OCI-LY1 (cell line): ENCODE results near the gene TANC1.

Source experiments
- H2AFZ ChIP-seq: fragments of 200-600 bp; sonication (generic), shearing (Covaris generic); 2 replicates; pipeline ENCODE4 v1.6.0; 2014; ENCODE audit warnings: antibody characterized with exemption, mild to moderate bottlenecking, low read length
- H3F3A ChIP-seq: fragments of 200-600 bp; sonication (generic), shearing (Covaris generic); 2 replicates; pipeline ENCODE4 v1.6.0; 2014; ENCODE audit warnings: mild to moderate bottlenecking, antibody characterized with exemption, low read length, moderate library complexity; ENCODE audit not compliant: insufficient read depth
- H3K27ac ChIP-seq: fragments of 200-600 bp; sonication (generic); 2 replicates; pipeline ENCODE4 v1.5.1; 2014; ENCODE audit warnings: low read length, mixed run types, mild to moderate bottlenecking, low read depth; ENCODE audit not compliant: poor library complexity, severe bottlenecking
- H3K27me3 ChIP-seq: fragments of 200-600 bp; sonication (generic); 2 replicates; pipeline ENCODE4 v1.6.0; 2014; ENCODE audit warnings: antibody characterized with exemption, mild to moderate bottlenecking, low read length, moderate library complexity; ENCODE audit not compliant: insufficient read depth
- H3K36me3 ChIP-seq: fragments of 200-600 bp; sonication (generic); 2 replicates; pipeline ENCODE4 v1.6.1; 2014; ENCODE audit warnings: mild to moderate bottlenecking, antibody characterized with exemption, low read length, moderate library complexity, mixed read lengths; ENCODE audit not compliant: insufficient read depth
- H3K4me1 ChIP-seq: fragments of 200-600 bp; sonication (generic); 2 replicates; pipeline ENCODE4 v1.5.1; 2014; ENCODE audit warnings: mild to moderate bottlenecking, low read length, moderate library complexity; ENCODE audit not compliant: insufficient read depth, severe bottlenecking
- H3K4me2 ChIP-seq: fragments of 200-600 bp; sonication (generic), shearing (Covaris generic); 2 replicates; pipeline ENCODE4 v1.6.1; 2014; ENCODE audit warnings: low read length
- H3K4me3 ChIP-seq: fragments of 200-600 bp; sonication (generic); 2 replicates; pipeline ENCODE4 v1.5.1; 2014; ENCODE audit warnings: low read length, low read depth, mild to moderate bottlenecking, mixed read lengths; ENCODE audit not compliant: poor library complexity, severe bottlenecking
- H3K79me2 ChIP-seq: fragments of 200-600 bp; shearing (Covaris generic); 2 replicates; pipeline ENCODE4 v1.6.1; 2016; ENCODE audit warnings: mixed run types, low read length, mixed read lengths; ENCODE audit not compliant: insufficient read depth
- H3K9ac ChIP-seq: fragments of 200-600 bp; sonication (generic), shearing (Covaris generic); 2 replicates; pipeline ENCODE4 v1.6.1; 2014; ENCODE audit warnings: mild to moderate bottlenecking, low read length, mixed read lengths
- H3K9me2 ChIP-seq: fragments of 200-600 bp; sonication (generic), shearing (Covaris generic); 2 replicates; pipeline ENCODE4 v1.6.1; 2014; ENCODE audit warnings: low read depth, mild to moderate bottlenecking, low read length, mixed read lengths
- H3K9me3 ChIP-seq: fragments of 200-600 bp; shearing (Covaris generic); 2 replicates; pipeline ENCODE4 v1.6.1; 2014; ENCODE audit warnings: low read length, mixed read lengths
- H4K20me1 ChIP-seq: fragments of 200-600 bp; sonication (generic), shearing (Covaris generic); 2 replicates; pipeline ENCODE4 v1.6.0; 2016; ENCODE audit warnings: mild to moderate bottlenecking, low read length; ENCODE audit not compliant: insufficient read depth
- CTCF ChIP-seq: fragments of 200-600 bp; sonication (generic), shearing (Covaris generic); IDR thresholded peaks from 2 replicates; pipeline ENCODE4 v1.5.1; 2017; ENCODE audit warnings: mild to moderate bottlenecking, antibody characterized with exemption, low read length, moderate library complexity, mixed read lengths
- EZH2 ChIP-seq: fragments of 200-600 bp; sonication (generic), shearing (Covaris generic); IDR thresholded peaks from 2 replicates; pipeline ENCODE4 v1.8.0; 2017; ENCODE audit warnings: borderline replicate concordance, mixed run types, mild to moderate bottlenecking, antibody characterized with exemption, low read length, moderate library complexity, mixed read lengths

Gene TANC1

GRCh38 chr2:158928515-158928914 is 39.9 kb upstream of the TANC1 start:
- no peaks in the 10 kb centered on the region for H3F3A ChIP-seq
- H3K36me3 ChIP-seq, result no peaks in the 10 kb centered on the region
- H3K9ac ChIP-seq, result no peak overlapping the region
- H3K4me2 ChIP-seq, result no peak overlapping the region
- H4K20me1 ChIP-seq, result no peaks in the 10 kb centered on the region
- no peak for TF ChIP-seq EZH2
- no peak for TF ChIP-seq CTCF
- H3K4me1 ChIP-seq, result no peaks in the 10 kb centered on the region
- no peak overlapping the region for H2AFZ ChIP-seq
- H3K9me3 ChIP-seq, result no peaks in the 10 kb centered on the region
- H3K27ac ChIP-seq, result no peak overlapping the region
- no peaks in the 10 kb centered on the region for H3K79me2 ChIP-seq
- H3K9me2 ChIP-seq, result no peaks in the 10 kb centered on the region
- no peaks in the 10 kb centered on the region for H3K27me3 ChIP-seq
- no peak overlapping the region for H3K4me3 ChIP-seq

DNA sequence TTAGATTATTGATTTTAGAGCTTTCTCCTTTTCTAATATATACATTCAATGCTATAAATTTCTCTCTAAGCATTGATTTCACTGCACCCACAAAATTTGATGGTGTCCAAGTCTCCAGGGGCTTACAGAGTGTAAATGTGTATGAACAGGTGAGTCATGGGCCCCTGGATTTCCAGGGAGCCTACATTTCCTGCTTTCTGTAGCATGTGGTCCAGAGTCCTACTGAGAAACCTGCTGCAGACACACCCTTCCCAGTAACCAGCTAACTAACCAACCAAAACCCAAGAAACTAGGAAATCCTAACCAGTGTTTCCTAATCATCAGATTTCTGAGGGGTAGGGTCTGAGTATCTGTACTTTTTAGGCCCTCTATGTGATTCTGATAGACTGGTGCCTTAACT is 39.5 kb upstream of the TANC1 start:
- no peaks in the 10 kb centered on the region for H3K27me3 ChIP-seq
- no peak for TF ChIP-seq CTCF
- TF ChIP-seq EZH2, result no peak
- H3K36me3 ChIP-seq, result no peaks in the 10 kb centered on the region
- H3K9ac ChIP-seq, result no peak overlapping the region
- H3K27ac ChIP-seq, result no peak overlapping the region
- H3K9me2 ChIP-seq, result no peaks in the 10 kb centered on the region
- no peaks in the 10 kb centered on the region for H3F3A ChIP-seq
- H3K4me2 ChIP-seq, result no peak overlapping the region
- H2AFZ ChIP-seq, result no peak overlapping the region
- H3K4me1 ChIP-seq, result no peaks in the 10 kb centered on the region
- no peak overlapping the region for H3K4me3 ChIP-seq
- no peaks in the 10 kb centered on the region for H4K20me1 ChIP-seq
- H3K9me3 ChIP-seq, result no peaks in the 10 kb centered on the region
- H3K79me2 ChIP-seq, result no peaks in the 10 kb centered on the region

GRCh38 chr2:158931572-158931971 is 36.9 kb upstream of the TANC1 start:
- H3K9me3 ChIP-seq, result no peaks in the 10 kb centered on the region
- TF ChIP-seq CTCF (no peak), EZH2 (no peak)
- no peaks in the 10 kb centered on the region for H3K36me3 ChIP-seq
- H3K79me2 ChIP-seq, result no peaks in the 10 kb centered on the region
- no peak overlapping the region for H3K4me2 ChIP-seq
- no peak overlapping the region for H3K4me3 ChIP-seq
- H3K9me2 ChIP-seq, result no peaks in the 10 kb centered on the region
- no peaks in the 10 kb centered on the region for H3K27me3 ChIP-seq
- H3K27ac ChIP-seq, result no peak overlapping the region
- H2AFZ ChIP-seq, result no peak overlapping the region
- no peaks in the 10 kb centered on the region for H3K4me1 ChIP-seq
- H3F3A ChIP-seq, result no peaks in the 10 kb centered on the region
- no peaks in the 10 kb centered on the region for H4K20me1 ChIP-seq
- H3K9ac ChIP-seq, result no peak overlapping the region
